Keratinocyte (primary cell): Measurements from ENCODE around the gene KRTAP5-7.

Source experiments
- EZH2 ChIP-seq: IDR thresholded peaks from one replicate; pipeline ENCODE4 v1.6.1; 2012; ENCODE audit warnings: inconsistent platforms, mild to moderate bottlenecking, low read length, moderate library complexity
- TF ChIP-seq, protein P1 (sequence below), 3 experiments: IDR thresholded peaks in 1 of 3; conservative IDR thresholded peaks in 1 of 3; optimal IDR thresholded peaks in 1 of 3; 2 replicates in 2 of 3; 3 replicates in 1 of 3; pipeline versions ENCODE3 to v1.5.1; 2011; ENCODE audit warnings: low read length in 3 of 3, mild to moderate bottlenecking in 3 of 3, moderate library complexity in 2 of 3, control low read depth in 1 of 3, inconsistent platforms in 1 of 3; ENCODE audit not compliant: insufficient read depth in 2 of 3; ENCODE audit errors: extremely low read depth in 1 of 3

DNA sequence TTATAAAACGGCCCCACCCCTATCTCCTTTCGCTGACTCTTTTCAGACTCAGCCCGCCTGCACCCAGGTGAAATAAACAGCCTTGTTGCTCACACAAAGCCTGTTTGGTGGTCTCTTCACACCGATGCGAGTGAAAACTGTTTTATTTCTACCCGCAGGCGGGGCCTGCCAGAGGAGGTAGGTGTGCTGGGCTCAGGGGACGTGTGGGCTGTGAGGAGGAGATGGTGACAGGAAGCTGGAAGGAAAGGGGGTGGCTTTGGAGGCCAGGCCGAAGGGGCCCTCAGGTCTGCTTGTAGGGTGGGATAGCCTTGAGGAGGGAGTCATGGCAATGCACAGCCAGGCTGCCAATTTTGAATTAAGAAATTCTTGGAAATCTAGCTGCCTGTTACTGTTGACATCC lies 21.3 kb upstream of the KRTAP5-7 start:
- TF ChIP-seq, protein P1, sequence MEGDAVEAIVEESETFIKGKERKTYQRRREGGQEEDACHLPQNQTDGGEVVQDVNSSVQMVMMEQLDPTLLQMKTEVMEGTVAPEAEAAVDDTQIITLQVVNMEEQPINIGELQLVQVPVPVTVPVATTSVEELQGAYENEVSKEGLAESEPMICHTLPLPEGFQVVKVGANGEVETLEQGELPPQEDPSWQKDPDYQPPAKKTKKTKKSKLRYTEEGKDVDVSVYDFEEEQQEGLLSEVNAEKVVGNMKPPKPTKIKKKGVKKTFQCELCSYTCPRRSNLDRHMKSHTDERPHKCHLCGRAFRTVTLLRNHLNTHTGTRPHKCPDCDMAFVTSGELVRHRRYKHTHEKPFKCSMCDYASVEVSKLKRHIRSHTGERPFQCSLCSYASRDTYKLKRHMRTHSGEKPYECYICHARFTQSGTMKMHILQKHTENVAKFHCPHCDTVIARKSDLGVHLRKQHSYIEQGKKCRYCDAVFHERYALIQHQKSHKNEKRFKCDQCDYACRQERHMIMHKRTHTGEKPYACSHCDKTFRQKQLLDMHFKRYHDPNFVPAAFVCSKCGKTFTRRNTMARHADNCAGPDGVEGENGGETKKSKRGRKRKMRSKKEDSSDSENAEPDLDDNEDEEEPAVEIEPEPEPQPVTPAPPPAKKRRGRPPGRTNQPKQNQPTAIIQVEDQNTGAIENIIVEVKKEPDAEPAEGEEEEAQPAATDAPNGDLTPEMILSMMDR (optimal IDR thresholded peaks at IDR 0.05 in 1 of 3, IDR thresholded peaks at IDR 0.05 in 1 of 3, conservative IDR thresholded peaks at IDR 0.05 in 1 of 3; ENCODE audit: extremely low read depth in 1 of 3, insufficient read depth in 2 of 3, low read length in 3 of 3): no peak
- TF ChIP-seq EZH2: no peak
